Spleen (tissue), 11 donors: Measurements from ENCODE around the gene GNAT1. TPM values are rescaled to one million over a fixed set of nuclear protein-coding genes. Genes with fewer than 3 reads are reported as not detected.

Experiments used
- DNase-seq: peaks from one replicate; pipeline ENCODE4 v3.0.0-alpha.2; 2020
- H3K27ac ChIP-seq, 8 donors: fragments of 200-600 bp; sonication (generic) in 7 of 8; 1 replicate in 4 of 8; 2 replicates in 4 of 8; pipeline versions ENCODE4 v1.5.0 to v1.8.0; 2016 to 2021; ENCODE audit warnings: inconsistent platforms in 4 of 8, mild to moderate bottlenecking in 4 of 8, moderate library complexity in 1 of 8
- H3K27me3 ChIP-seq, 7 donors: fragments of 200-600 bp; sonication (generic) in 6 of 7; replicated peaks in 1 of 7; 1 replicate in 4 of 7; 2 replicates in 3 of 7; pipeline versions ENCODE4 v1.5.0 to v1.8.0; 2016 to 2021; ENCODE audit warnings: inconsistent platforms in 3 of 7, mild to moderate bottlenecking in 1 of 7
- H3K36me3 ChIP-seq, 6 donors: fragments of 200-600 bp; sonication (generic) in 5 of 6; 1 replicate in 4 of 6; 2 replicates in 2 of 6; pipeline versions ENCODE4 v1.5.0 to v1.8.0; 2016 to 2021; ENCODE audit warnings: inconsistent platforms in 2 of 6
- H3K4me1 ChIP-seq, 6 donors: fragments of 200-600 bp; sonication (generic) in 5 of 6; 1 replicate in 3 of 6; 2 replicates in 3 of 6; pipeline versions ENCODE4 v1.5.0 to v1.8.0; 2016 to 2021; ENCODE audit warnings: inconsistent platforms in 3 of 6
- H3K4me3 ChIP-seq, 8 donors: fragments of 200-600 bp; sonication (generic) in 7 of 8; 1 replicate in 4 of 8; 2 replicates in 4 of 8; pipeline versions ENCODE4 v1.5.0 to v1.8.0; 2016 to 2021; ENCODE audit warnings: inconsistent platforms in 4 of 8, mild to moderate bottlenecking in 4 of 8, moderate library complexity in 2 of 8
- H3K9me3 ChIP-seq, 8 donors: fragments of 200-600 bp; sonication (generic) in 7 of 8; 1 replicate in 4 of 8; 2 replicates in 4 of 8; pipeline versions ENCODE4 v1.5.0 to v1.8.0; 2016 to 2021; ENCODE audit warnings: inconsistent platforms in 4 of 8
- CTCF ChIP-seq, 11 experiments: fragments of 200-600 bp in 7 of 11; fragments of 450-650 bp in 4 of 11; sonication (generic) in 4 of 11; IDR thresholded peaks in 8 of 11; conservative IDR thresholded peaks in 3 of 11; 1 replicate in 7 of 11; 2 replicates in 4 of 11; pipeline versions ENCODE4 v1.4.0 to v1.8.0; 2016 to 2021; ENCODE audit warnings: antibody characterized with exemption in 11 of 11, inconsistent platforms in 4 of 11, mild to moderate bottlenecking in 1 of 11
- POLR2A ChIP-seq, 3 donors: fragments of 450-650 bp; IDR thresholded peaks; one replicate each; pipeline ENCODE4 v1.5.1; 2017; ENCODE audit warnings: antibody characterized with exemption in 3 of 3, mild to moderate bottlenecking in 1 of 3
- POLR2AphosphoS5 ChIP-seq, 3 donors: sonication (generic); formaldehyde crosslinking; IDR thresholded peaks; one replicate each; pipeline ENCODE4 v1.5.1; 2017; ENCODE audit warnings: antibody characterized with exemption in 3 of 3
- WGBS, 5 donors: extraction: QIAGEN DNeasy Blood & Tissue Kit in 3 of 5; methylation state at CpG; one replicate each; pipeline versions ENCODE4 v1.1.5 to v1.1.7; 2013 to 2018; 5-methylcytosine and 5-hydroxymethylcytosine counted together
- intact Hi-C: fragments of 100-400 bp; cut with DNase I; formaldehyde crosslinking; loops from one replicate; pipeline ENCODE4 v1.15.0; 2023; ENCODE audit warnings: low total_unique reads
- polyA plus RNA-seq, 3 donors: library from polyadenylated mRNA; stranded (reverse); fragments of 200-250 nt; gene quantifications; one replicate each; pipeline ENCODE4 v1.2.1, GENCODE V29; 2013
- total RNA-seq, 7 donors: library from RNA; depleted of rRNA in 3 of 7; stranded (reverse); fragments of >200 nt in 3 of 7; fragmentation: NEBNext Ultra II Directional in 4 of 7; extraction: Animal tissue kit (Norgen Biotek cat#: 25700) in 4 of 7; gene quantifications; one replicate each; pipeline versions ENCODE4 v1.1.0 to v1.2.1, GENCODE V29; 2016 to 2021
- donor health status: healthy with polysubstance abuse.
- donor health status: DM: no; HTN: no; CAD: no; lungs with moderate emphysema.
- donor health status: DM: no; HTN: no; CAD: no.
- donor health status: Bipolar disorder and iron deficiency.
- donor health status: healthy.
- donor health status: DM: no; HTN: no; CAD: no.
- donor health status: DM: yes; HTN: yes; CAD: no.

Gene GNAT1
- total and polyA plus RNA-seq, 10 donors: 0.05 to 0.44 (median 0.18) TPM; not detected in 7

GRCh38 chr3:50155891-50156290, 35.5 kb upstream of the GNAT1 start:
- Histone ChIP-seq H3K4me1 (peaks cover 8 to 91% (median 51%) of the 10 kb centered on the region in 6 donors), H3K27me3 (peaks cover 0 to 47% (median 20%) of the 10 kb centered on the region in 7 donors), H3K9me3 (no peaks in the 10 kb centered on the region), H3K36me3 (no peaks in the 10 kb centered on the region), H3K4me3 (peak overlapping the region; percentile 43 to 83 (median 55)), H3K27ac (peak overlapping the region; percentile 11 to 82 (median 74))
- TF ChIP-seq CTCF (IDR thresholded peaks at IDR 0.05 in 8 of 11, conservative IDR thresholded peaks at IDR 0.05 in 3 of 11) (no peak), POLR2A (IDR thresholded peaks at IDR 0.05) (no peak), POLR2AphosphoS5 (IDR thresholded peaks at IDR 0.05) (no peak)
- intact Hi-C loops: no loop called here
- WGBS, 5 donors: 30 to 42% (median 39%) methylated on average over 12 to 13 of the region's 13 CpGs
- no peak for DNase-seq

DNA sequence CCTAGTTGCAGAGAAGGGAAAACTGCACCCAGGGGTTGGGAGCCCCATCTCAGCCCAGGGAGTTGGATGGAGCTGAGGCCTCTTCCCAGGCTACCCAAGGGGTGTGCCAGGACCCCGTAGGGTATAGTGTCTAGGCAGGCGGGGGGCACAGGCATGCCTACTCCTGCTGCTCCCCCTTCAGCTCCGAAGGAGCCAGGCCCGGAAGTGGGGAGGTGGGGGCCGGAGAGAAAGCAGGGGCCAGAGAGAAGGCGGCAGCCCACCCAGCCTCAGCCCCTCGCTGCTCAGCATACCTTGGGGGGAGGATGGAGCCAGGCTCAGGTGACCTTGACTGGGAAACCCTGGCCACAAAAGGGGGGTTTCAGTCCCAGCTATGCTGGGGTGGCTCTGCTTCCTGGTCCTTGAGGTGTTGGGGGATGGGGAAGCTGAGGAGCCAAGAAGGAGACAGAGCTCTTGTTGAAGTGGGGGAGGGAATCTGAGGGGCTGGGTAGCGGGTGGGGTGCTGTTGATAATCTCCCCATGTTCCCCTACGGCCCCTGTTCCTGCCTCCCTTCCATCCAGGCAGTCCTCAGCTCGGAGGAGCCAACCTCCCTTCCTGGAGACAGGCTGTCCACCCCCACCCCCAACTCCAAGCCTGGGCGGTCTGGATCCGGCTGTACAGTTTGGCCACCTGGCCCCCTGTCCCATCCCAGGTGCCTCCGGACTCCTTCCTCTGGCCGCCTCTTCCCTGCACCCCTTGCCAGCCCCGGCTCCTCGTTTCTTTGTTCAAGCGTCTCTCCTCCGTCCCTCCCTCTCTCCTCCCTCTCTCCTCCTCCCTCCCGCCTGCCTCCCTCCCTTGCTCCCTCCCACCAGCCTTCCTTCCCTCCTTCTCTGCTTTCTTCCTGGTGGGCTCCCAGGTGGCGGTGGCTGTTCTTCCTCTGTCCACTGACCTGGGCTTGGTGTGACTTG, 34.6 kb upstream of the GNAT1 start:
- Histone ChIP-seq H3K27me3 (peaks cover 0 to 47% (median 20%) of the 10 kb centered on the region in 7 donors), H3K4me1 (peaks cover 12 to 92% (median 55%) of the 10 kb centered on the region in 6 donors), H3K36me3 (no peaks in the 10 kb centered on the region), H3K4me3 (peak overlapping the region; percentile 33 to 83 (median 55)), H3K9me3 (no peaks in the 10 kb centered on the region), H3K27ac (peak overlapping the region in 7 of 8 donors; percentile 11 to 82 (median 74))
- TF ChIP-seq CTCF (IDR thresholded peaks at IDR 0.05 in 8 of 11, conservative IDR thresholded peaks at IDR 0.05 in 3 of 11) (no peak), POLR2A (IDR thresholded peaks at IDR 0.05) (no peak)
- WGBS, 5 donors: 25 to 39% (median 34%) methylated on average over 18 to 20 of the region's 20 CpGs
- DNase-seq: no peak
- intact Hi-C loops: no loop called here

GRCh38 chr3:50157827-50158529, 33.4 kb upstream of the GNAT1 start:
- H3K27ac ChIP-seq: peak overlapping the region in 6 of 8 donors; percentile 4 to 82 (median 74)
- H3K4me3 ChIP-seq: peak overlapping the region in 4 of 8 donors; percentile 50 to 83 (median 65)

DNA sequence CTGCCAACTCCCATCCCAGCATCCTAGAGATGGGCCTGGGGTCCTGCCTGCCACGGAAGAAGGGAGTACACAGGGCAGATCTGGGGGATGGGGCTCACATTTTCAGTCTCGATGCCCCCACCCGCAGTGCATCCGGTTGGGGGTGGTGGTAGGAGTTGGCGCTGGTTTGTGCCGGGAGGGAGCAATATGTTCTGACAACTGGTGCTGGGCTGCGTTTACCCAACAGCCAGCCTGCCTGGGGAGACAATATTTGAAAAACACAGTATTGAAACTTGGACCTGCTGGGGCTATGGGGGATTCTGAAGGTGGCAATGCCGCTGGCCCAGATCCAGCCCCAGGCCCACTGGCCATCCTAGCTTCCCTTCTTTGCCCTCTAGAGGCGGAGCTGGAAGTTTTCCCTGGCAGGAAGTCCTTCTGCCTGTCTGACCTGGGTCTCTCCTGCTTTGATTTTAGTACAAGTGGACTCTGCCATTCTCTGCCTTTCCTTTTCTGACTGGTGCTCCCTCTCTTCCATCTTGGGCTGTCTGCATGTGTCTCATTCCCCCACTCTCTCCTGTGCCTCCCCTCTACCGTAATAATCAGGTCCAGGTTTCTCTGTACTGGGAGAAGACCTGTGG, 32.8 kb upstream of the GNAT1 start:
- no peak for DNase-seq
- no peaks in the 10 kb centered on the region for H3K9me3 ChIP-seq
- 40 to 68% (median 64%) methylated on average over 7 to 10 of the region's 10 CpGs for WGBS, 5 donors
- peaks cover 0 to 42% (median 20%) of the 10 kb centered on the region in 7 donors for H3K27me3 ChIP-seq
- H3K36me3 ChIP-seq: no peaks in the 10 kb centered on the region
- intact Hi-C loops: no loop called here
- peak overlapping the region in 3 of 8 donors; percentile 7 to 83 (median 66) for H3K4me3 ChIP-seq
- no peak for TF ChIP-seq CTCF (IDR thresholded peaks at IDR 0.05 in 8 of 11, conservative IDR thresholded peaks at IDR 0.05 in 3 of 11)
- TF ChIP-seq POLR2A (IDR thresholded peaks at IDR 0.05): no peak
- no peak for TF ChIP-seq POLR2AphosphoS5 (IDR thresholded peaks at IDR 0.05)
- peaks cover 14 to 96% (median 66%) of the 10 kb centered on the region in 6 donors for H3K4me1 ChIP-seq
- H3K27ac ChIP-seq: peak overlapping the region in 6 of 8 donors; percentile 4 to 82 (median 74)

More at GRCh38 chr3:50157827-50158529, 33.4 kb upstream of the GNAT1 start:
- Histone ChIP-seq H3K4me1 (peaks cover 12 to 96% (median 60%) of the 10 kb centered on the region in 6 donors), H3K9me3 (no peaks in the 10 kb centered on the region), H3K27me3 (peaks cover 0 to 47% (median 20%) of the 10 kb centered on the region in 7 donors), H3K36me3 (no peaks in the 10 kb centered on the region)
- no peak for TF ChIP-seq POLR2A (IDR thresholded peaks at IDR 0.05)
- TF ChIP-seq POLR2AphosphoS5 (IDR thresholded peaks at IDR 0.05): peak in 1 of 3 donors; percentile 18
- WGBS, 5 donors: 55 to 81% (median 68%) methylated on average over 8 to 12 of the region's 12 CpGs
- intact Hi-C loops: no loop called here
- DNase-seq: no peak
